Activated T-cell treated with anti-CD3 and anti-CD28 coated beads, Interleukin-2, amount 50 U/mL, for 24 hours (primary cell): ENCODE data around the gene RPL13A.
"Not testable (repeated sequence)": the region's sequence is repeated elsewhere in the genome, so short reads cannot be mapped to it uniquely, and the experiment has no call there.

Experiments
- DNase-seq: peaks from one replicate; pipeline ENCODE4 v3.0.0-alpha.2; 2020
- H3K27ac Mint-ChIP-seq: 2 replicates; pipeline ENCODE4 v1.8.0; 2020; ENCODE audit warnings: mild to moderate bottlenecking, mixed read lengths
- H3K27me3 Mint-ChIP-seq: 2 replicates; pipeline ENCODE4 v1.8.0; 2020; ENCODE audit warnings: mixed read lengths
- H3K36me3 Mint-ChIP-seq: 2 replicates; pipeline ENCODE4 v1.8.0; 2020; ENCODE audit warnings: low read depth, mixed read lengths
- H3K4me1 Mint-ChIP-seq: 2 replicates; pipeline ENCODE4 v1.8.0; 2020; ENCODE audit warnings: low read depth, mixed read lengths
- H3K4me3 Mint-ChIP-seq: 2 replicates; pipeline ENCODE4 v1.8.0; 2020; ENCODE audit warnings: mild to moderate bottlenecking, moderate library complexity, mixed read lengths
- H3K9me3 Mint-ChIP-seq: 2 replicates; pipeline ENCODE4 v1.8.0; 2020; ENCODE audit warnings: mixed read lengths

Gene RPL13A

DNA sequence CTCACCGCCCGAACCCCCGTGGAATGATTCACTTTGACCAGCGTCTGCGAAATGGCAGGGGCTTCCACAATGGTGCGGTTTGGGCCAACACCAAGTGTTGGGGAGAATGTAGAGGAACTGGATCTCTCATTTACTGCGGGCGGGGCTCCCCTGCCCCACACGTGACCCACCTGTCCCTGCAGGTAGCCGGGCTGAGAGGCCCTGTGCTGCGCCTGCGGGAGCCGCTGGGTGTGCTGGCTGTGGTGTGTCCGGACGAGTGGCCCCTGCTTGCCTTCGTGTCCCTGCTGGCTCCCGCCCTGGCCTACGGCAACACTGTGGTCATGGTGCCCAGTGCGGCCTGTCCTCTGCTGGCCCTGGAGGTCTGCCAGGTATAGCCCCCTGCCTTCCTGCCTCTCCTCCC lies 19.2 kb upstream of the RPL13A start:
- H3K4me1 Mint-ChIP-seq = peaks cover 44% of the 10 kb centered on the region
- DNase-seq = no peak
- H3K4me3 Mint-ChIP-seq = no peak overlapping the region
- H3K27ac Mint-ChIP-seq = peak overlapping the region; percentile 95
- no peaks in the 10 kb centered on the region for H3K9me3 Mint-ChIP-seq
- H3K36me3 Mint-ChIP-seq = peaks cover 53% of the 10 kb centered on the region
- H3K27me3 Mint-ChIP-seq = no peaks in the 10 kb centered on the region

DNA sequence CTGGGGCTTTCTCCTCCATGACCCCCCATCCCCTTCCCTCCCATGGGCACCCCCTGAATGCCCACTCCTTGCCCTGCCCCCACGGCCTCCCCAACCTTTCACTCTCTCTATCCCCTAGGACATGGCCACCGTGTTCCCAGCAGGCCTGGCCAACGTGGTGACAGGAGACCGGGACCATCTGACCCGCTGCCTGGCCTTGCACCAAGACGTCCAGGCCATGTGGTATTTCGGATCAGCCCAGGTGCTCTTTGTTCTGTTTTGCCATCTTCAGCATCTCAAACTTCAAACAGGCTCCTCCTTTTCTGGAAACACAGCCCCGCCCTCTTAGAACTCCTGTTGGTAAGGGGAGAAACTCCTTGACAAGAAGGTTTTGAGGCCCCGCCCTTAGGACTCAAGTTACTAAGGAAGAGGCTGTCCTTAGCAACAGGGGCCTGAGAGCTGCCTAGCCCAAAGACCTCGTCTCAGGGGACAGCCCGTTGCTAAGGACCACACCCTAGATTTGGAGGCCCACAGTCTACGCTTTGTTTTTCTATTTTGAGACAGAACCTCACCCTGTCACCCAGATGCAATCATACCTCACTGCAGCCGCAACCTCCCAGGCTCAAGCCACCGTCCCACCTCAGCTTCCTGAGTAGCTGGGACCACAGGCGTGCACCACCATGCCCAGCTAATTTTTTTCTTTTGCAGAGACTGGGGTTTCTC lies 18.5 kb upstream of the RPL13A start:
- peak; percentile 72 for DNase-seq
- Mint-ChIP-seq H3K4me3 (peak overlapping the region; percentile 58), H3K36me3 (peaks cover 53% of the 10 kb centered on the region), H3K9me3 (no peaks in the 10 kb centered on the region), H3K4me1 (peaks cover 51% of the 10 kb centered on the region), H3K27me3 (no peaks in the 10 kb centered on the region), H3K27ac (peak overlapping the region; percentile 95)

DNA sequence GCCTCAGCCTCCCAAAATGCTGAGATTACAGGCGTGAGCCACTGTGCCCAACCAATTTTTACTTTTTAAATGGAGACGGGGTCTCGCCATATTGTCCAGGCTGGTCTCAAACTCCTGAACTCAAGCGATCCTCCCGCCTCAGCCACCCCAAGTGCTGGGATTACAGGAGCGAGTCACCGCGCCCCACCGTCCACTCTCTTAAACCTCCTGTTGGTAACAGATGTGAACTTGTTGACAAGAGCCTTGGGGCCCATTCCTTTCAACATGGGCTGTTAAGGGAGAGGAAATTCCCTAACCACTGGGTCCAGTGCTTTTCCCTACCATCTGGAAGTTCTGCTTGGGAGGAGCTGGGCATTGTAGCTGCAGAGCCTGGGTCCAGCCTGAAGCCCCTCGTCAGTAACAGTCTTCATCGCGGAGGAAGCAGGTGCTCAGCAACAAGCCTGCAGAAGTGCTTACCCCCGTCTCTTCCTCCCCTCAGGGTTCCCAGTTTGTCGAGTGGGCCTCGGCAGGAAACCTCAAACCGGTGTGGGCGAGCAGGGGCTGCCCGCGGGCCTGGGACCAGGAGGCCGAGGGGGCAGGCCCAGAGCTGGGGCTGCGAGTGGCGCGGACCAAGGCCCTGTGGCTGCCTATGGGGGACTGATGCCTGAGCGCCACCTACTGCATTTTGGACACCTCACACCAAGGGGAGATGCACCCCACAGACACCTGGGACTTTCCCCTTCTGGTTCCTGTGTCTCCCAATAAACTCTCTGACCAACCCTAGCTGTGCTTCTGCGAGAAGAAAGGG lies 17.4 kb upstream of the RPL13A start:
- H3K4me3 Mint-ChIP-seq = peak overlapping the region; percentile 48
- peak overlapping the region; percentile 85 for H3K27ac Mint-ChIP-seq
- no peaks in the 10 kb centered on the region for H3K9me3 Mint-ChIP-seq
- DNase-seq = peak; percentile 85
- H3K36me3 Mint-ChIP-seq = peaks cover 44% of the 10 kb centered on the region
- no peaks in the 10 kb centered on the region for H3K27me3 Mint-ChIP-seq
- peaks cover 51% of the 10 kb centered on the region for H3K4me1 Mint-ChIP-seq

DNA sequence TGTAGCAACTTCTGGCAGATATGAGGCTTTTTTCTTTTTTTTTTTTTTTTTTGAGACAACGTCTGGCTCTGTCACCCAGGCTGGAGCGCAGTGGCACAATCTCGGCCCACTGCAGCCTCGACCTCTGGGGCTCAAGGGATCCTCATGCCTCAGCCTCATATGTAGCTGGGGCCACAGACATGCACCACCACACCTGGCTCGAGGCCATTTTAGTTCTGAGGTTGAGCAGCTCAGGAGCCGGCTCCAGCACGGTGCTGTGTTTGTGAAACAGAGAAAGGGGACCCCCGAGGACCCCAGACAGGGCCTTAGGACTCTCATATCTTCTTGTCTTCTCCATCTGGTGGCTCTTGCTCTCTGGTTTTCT lies 16.8 kb upstream of the RPL13A start:
- Mint-ChIP-seq H3K4me3 (peak overlapping the region; percentile 48), H3K27me3 (no peaks in the 10 kb centered on the region), H3K9me3 (no peaks in the 10 kb centered on the region), H3K36me3 (peaks cover 38% of the 10 kb centered on the region), H3K4me1 (peaks cover 56% of the 10 kb centered on the region), H3K27ac (peak overlapping the region; percentile 85)
- no peak for DNase-seq

DNA sequence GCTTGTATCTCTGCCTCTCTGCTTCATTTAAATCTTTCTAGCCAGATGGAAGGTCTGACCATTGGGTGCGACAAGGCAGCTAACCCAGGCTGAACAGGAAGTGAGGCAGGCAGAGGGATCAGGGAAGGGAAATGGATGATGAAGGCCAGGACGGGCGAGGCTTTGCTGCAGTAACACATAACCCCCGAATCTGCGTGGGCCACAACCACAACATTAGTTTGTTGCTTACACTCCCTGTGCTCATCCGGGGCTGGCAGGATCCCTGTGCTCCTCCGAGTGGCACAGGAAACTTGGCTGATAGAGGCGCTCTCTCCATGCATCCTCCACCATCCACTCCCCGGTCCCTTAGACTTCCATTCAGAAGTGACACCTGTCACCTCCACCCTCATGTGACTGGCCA lies 14.5 kb upstream of the RPL13A start:
- peaks cover 44% of the 10 kb centered on the region for H3K36me3 Mint-ChIP-seq
- peaks cover 65% of the 10 kb centered on the region for H3K4me1 Mint-ChIP-seq
- H3K4me3 Mint-ChIP-seq = peak overlapping the region; percentile 81
- H3K27me3 Mint-ChIP-seq = no peaks in the 10 kb centered on the region
- H3K9me3 Mint-ChIP-seq = no peaks in the 10 kb centered on the region
- DNase-seq = peak; percentile 48
- H3K27ac Mint-ChIP-seq = peak overlapping the region; percentile 92

DNA sequence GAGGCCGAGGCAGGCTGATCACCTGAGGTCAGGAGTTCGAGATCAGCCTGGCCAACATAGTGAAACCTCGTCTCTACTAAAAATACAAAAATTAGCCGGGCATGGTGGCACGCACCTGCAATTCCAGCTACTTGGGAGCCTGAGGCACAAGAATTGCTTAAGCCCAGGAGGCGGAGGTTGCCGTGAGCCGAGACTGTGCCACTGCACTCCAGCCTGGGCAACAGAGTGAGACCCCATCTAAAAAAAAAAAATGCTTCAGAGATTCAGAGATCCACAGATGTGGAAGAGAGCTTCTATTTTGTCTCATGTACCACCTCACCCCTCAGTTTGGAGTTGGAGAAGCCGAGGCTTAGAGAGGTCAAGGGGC lies 13.9 kb upstream of the RPL13A start:
- H3K9me3 Mint-ChIP-seq, H3K27me3 Mint-ChIP-seq, DNase-seq: not testable (repeated sequence)
- Mint-ChIP-seq H3K27ac (peak overlapping the region; percentile 92), H3K36me3 (peaks cover 43% of the 10 kb centered on the region), H3K4me1 (peaks cover 63% of the 10 kb centered on the region), H3K4me3 (peak overlapping the region; percentile 81)

DNA sequence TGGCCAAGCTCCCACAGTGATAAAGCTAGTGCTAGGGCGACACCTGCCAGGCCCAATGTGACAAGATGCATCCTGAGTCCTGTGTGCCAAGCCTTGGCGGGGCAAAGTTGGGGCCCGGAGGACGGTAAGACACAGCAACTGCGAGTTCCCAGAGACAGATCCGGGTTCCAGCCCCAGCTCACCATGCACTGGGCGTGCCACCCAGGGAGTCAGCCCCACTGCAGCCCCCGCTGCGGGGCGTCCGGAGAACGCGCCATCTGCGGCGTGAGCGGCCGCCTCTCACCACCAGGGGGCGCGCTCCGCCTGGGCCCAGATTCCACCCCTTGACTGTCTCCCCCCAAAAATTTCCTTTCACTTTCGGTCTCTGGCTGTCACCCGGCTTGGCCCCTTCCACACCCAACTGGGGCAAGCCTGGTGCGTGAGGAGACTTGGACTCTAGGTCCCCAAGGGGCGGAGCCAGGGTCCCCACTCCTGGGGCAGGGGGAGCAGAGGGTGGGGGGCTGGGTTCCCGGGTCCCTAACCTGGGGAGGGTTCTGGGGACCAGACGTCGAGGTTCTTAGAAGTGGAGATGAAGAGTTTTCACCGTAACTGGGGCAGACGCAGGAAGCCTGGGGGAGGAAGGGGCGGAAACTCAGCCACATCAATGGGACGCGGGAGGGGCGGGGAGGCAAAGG lies 13.4 kb upstream of the RPL13A start, which contains the start of gene FLT3LG:
Gene FLT3LG, plus strand, starts transcription at position 348 of the 674 bp plus-strand sequence. CDS start 425 bp downstream, outside the sequence.
- no peaks in the 10 kb centered on the region for H3K9me3 Mint-ChIP-seq
- peak within 1 kb of the TSS; percentile 92 for H3K27ac Mint-ChIP-seq
- peaks cover 42% of the 10 kb centered on the region for H3K36me3 Mint-ChIP-seq
- peak; percentile 96 for DNase-seq
- peaks cover 61% of the 10 kb centered on the region for H3K4me1 Mint-ChIP-seq
- peak within 1 kb of the TSS; percentile 81 for H3K4me3 Mint-ChIP-seq
- H3K27me3 Mint-ChIP-seq = no peaks in the 10 kb centered on the region

DNA sequence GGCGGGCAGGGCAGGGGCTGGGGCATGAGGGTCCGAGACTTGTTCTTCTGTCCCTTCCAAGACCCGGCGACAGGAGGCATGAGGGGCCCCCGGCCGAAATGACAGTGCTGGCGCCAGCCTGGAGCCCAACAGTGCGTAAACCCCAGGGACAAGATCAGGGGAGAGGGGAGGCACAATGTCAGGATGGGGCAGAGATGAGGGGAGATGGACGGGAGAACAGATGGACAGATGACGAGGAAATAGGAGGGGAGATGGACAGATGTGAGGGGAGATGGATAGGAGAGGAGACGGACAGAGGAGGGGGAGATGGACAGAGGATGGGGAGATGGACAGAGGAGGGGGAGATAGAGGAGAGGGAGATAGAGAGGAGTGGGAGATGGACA lies 12.9 kb upstream of the RPL13A start:
- H3K27ac Mint-ChIP-seq = peak overlapping the region; percentile 92
- peaks cover 58% of the 10 kb centered on the region for H3K4me1 Mint-ChIP-seq
- H3K27me3 Mint-ChIP-seq = no peaks in the 10 kb centered on the region

DNA sequence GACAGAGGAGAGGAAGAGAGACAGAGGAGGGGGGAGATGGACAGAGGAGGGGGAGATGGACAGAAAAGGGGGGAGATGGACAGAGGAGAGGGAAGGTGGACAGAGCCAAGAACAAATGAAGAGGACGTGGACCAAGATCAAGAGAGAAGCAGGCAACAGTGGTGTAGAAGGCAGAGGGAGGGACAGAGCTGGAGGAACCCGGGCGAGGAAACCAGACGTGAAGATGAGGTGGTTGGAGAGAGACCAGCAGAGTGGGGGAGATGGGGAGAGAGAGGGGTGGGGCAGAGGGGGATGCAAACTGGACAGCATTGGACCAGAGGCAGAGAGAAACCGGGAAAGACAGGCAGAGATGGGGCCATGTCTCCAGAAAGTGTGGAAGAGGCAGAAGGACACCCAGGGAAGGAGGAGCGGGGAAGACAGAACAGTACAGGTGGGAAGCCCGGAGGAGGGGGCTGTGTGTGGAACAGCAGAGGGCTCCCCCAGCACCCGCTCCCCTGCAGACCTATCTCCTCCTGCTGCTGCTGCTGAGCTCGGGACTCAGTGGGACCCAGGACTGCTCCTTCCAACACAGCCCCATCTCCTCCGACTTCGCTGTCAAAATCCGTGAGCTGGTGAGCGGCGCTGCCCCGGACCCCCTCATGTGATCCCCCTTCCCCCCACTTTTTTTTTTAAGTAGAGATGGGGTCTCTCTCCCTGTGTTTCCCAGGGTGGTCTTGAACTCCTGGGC lies 12.1 kb upstream of the RPL13A start:
- Mint-ChIP-seq H3K9me3 (no peaks in the 10 kb centered on the region), H3K36me3 (peaks cover 43% of the 10 kb centered on the region), H3K4me1 (peaks cover 54% of the 10 kb centered on the region), H3K4me3 (peak overlapping the region; percentile 81), H3K27ac (peak overlapping the region; percentile 92), H3K27me3 (no peaks in the 10 kb centered on the region)
- peak; percentile 48 for DNase-seq

More for the DNA sequence above, 12.9 kb upstream of the RPL13A start:
- Mint-ChIP-seq H3K36me3 (peaks cover 43% of the 10 kb centered on the region), H3K9me3 (no peaks in the 10 kb centered on the region), H3K4me3 (peak overlapping the region; percentile 81)
- no peak for DNase-seq

DNA sequence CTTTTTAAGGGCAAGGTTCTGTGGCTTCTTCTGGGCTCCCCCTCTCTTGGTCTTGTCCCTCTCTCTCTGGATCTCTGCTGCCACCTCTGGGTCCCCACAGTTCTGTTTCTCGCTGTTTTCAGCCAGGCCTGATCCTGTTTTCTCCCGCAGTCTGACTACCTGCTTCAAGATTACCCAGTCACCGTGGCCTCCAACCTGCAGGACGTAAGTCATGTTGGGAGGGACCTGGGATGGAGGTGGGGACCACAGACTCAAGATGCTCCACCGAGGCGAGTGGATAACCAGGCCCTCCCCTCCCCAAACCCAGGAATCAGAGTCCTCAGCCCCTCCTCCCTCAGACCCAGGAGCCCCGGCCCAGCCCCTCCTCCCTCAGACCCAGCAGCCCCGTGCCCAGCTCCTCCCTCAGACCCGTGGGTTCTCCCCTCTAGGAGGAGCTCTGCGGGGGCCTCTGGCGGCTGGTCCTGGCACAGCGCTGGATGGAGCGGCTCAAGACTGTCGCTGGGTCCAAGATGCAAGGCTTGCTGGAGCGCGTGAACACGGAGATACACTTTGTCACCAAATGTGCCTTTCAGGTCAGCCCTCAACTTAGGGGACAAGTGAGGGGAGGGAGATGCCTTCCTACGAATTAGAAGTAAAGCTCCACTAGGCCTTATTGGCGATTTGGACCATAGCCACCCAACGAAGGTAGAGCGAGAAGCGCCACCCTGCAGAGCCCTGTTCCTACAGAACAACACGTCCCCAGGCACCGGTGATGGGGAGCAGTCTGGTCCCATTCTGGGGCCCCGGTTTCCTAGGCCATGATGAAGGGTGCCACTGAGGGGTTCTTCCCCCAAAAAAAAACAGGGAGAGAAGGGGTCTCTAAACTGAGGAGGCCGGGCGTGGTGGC lies 11.2 kb upstream of the RPL13A start:
- peak overlapping the region; percentile 92 for H3K27ac Mint-ChIP-seq
- H3K4me3 Mint-ChIP-seq = peak overlapping the region; percentile 81
- H3K36me3 Mint-ChIP-seq = peaks cover 41% of the 10 kb centered on the region
- H3K27me3 Mint-ChIP-seq = no peaks in the 10 kb centered on the region
- peaks cover 50% of the 10 kb centered on the region for H3K4me1 Mint-ChIP-seq
- peak; percentile 84 for DNase-seq
- H3K9me3 Mint-ChIP-seq = no peaks in the 10 kb centered on the region

DNA sequence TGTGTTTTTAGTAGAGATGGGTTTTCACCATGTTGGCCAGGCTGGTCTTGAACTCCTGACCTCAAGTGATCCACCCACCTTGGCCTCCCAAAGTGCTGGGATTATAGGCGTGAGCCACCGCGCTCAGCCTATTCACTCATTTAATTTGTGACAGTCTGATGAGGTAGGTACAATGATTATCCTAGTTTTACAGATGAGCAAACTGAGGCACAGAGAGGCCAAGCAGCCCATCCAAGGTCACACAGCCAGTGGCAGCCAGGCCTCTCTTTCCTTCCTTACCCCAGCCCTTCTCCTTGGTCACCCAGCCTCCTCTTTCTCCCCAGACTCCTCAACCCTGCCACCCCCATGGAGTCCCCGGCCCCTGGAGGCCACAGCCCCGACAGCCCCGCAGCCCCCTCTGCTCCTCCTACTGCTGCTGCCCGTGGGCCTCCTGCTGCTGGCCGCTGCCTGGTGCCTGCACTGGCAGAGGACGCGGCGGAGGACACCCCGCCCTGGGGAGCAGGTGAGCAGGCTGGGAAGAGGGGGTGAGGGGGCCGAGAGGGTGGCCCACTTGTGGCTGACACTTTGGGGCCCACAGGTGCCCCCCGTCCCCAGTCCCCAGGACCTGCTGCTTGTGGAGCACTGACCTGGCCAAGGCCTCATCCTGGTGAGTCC lies 7.3 kb upstream of the RPL13A start:
- Mint-ChIP-seq H3K27ac (peak overlapping the region; percentile 63), H3K4me3 (no peak overlapping the region), H3K9me3 (no peaks in the 10 kb centered on the region), H3K36me3 (peaks cover 70% of the 10 kb centered on the region), H3K27me3 (no peaks in the 10 kb centered on the region), H3K4me1 (peaks cover 31% of the 10 kb centered on the region)
- no peak for DNase-seq

DNA sequence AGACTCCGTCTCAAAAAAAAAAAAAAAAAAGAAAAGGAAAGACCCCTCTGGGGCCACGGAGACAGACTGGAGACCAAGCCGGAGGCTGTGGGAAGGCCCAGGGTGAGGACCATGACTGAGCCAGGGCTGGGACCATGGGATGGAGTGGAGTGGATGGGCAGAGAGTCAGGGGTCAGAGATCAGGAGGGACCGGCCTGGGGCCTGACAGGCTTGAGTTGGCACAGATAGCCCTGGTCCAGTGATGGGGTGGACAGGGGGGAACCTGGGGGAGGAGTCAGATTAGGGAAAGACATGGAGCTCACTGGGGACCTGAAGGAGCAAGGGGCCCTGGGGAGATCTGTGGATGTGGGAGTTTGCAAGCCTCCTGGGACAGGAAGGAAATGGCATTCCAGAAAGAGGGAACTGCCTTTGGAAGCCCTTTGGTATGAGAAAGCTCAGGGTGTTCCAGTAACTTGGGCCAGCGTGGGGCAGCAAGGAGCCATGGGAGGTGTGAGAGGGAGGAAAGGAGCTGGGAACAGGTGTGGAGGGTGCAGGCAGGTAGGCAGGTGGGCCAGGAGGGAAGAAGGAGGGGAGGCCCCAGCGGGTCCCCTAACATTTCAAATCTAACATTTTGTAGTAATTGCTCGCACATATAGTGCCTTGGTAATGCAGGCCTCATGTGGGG lies 6.3 kb upstream of the RPL13A start:
- Mint-ChIP-seq H3K4me1 (peaks cover 25% of the 10 kb centered on the region), H3K9me3 (no peaks in the 10 kb centered on the region), H3K27ac (peak overlapping the region; percentile 76), H3K36me3 (peaks cover 72% of the 10 kb centered on the region), H3K27me3 (no peaks in the 10 kb centered on the region), H3K4me3 (no peak overlapping the region)
- no peak for DNase-seq

DNA sequence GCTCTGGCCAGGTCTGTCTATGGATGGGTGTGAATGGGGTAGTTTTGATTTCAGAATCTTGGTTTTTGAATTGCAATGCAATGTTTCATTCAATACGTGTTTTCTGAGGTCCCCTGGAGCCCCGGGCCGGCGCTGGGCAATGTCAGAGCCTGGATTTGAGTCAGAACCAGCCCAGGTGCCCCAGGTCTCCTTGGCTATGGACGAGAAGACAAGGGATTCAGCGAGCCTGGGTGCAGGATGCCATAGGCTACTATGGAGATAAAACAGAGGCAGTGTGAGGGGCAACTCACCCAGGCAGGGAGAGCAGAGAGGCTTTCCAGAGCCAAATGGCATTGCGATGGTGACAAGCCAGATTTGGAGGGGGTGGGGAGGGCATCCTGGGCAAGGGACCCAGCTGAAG lies 1.2 kb upstream of the RPL13A start:
- Mint-ChIP-seq H3K4me3 (peak overlapping the region; percentile 97), H3K27ac (peak overlapping the region; percentile 83), H3K36me3 (peaks cover 87% of the 10 kb centered on the region), H3K4me1 (peaks cover 30% of the 10 kb centered on the region), H3K9me3 (no peaks in the 10 kb centered on the region), H3K27me3 (peaks cover 4% of the 10 kb centered on the region)
- no peak for DNase-seq
